ENCODE results near the gene PTPRK.

Gene PTPRK

GRCh38 chr6:128520436-128521281 is at the start of gene PTPRK:
Gene PTPRK (minus strand): TSS chr6:128520599. CDS start chr6:128520358, 241 bp downstream.
- FAIRE-seq, result no peak

- no peak for FAIRE-seq
These were observed 46.6 kb upstream of the PTPRK start for GRCh38 chr6:128567029-128567428.

GRCh38 chr6:128560966-128561365 is 40.6 kb upstream of the PTPRK start:
- no peak for FAIRE-seq

- FAIRE-seq, result no peak
These were observed 38.5 kb upstream of the PTPRK start for GRCh38 chr6:128558924-128559323.

GRCh38 chr6:128558021-128558420 is 37.6 kb upstream of the PTPRK start:
- no peak for FAIRE-seq

- FAIRE-seq, result no peak
These were observed 36.7 kb upstream of the PTPRK start for GRCh38 chr6:128557081-128557480.

- no peak for FAIRE-seq
These were observed 33.9 kb upstream of the PTPRK start for GRCh38 chr6:128554302-128554701.

- FAIRE-seq, result no peak
These were observed 20.9 kb upstream of the PTPRK start for GRCh38 chr6:128541261-128541660.

- no peak for FAIRE-seq
These were observed 18.4 kb upstream of the PTPRK start for GRCh38 chr6:128538763-128539162.

- no peak for FAIRE-seq
These were observed 12.4 kb upstream of the PTPRK start for GRCh38 chr6:128532827-128533226.

GRCh38 chr6:128532136-128532535 is 11.7 kb upstream of the PTPRK start:
- no peak for FAIRE-seq

GRCh38 chr6:128531696-128532095 is 11.3 kb upstream of the PTPRK start:
- no peak for FAIRE-seq

GRCh38 chr6:128528241-128528640 is 7.8 kb upstream of the PTPRK start:
- no peak for FAIRE-seq

GRCh38 chr6:128527375-128527774 is 7.0 kb upstream of the PTPRK start:
- no peak for FAIRE-seq

- no peak for FAIRE-seq
These were observed 5.9 kb upstream of the PTPRK start for GRCh38 chr6:128526152-128526914.

GRCh38 chr6:128525406-128525805 is 5.0 kb upstream of the PTPRK start:
- no peak for FAIRE-seq

- no peak for FAIRE-seq
These were observed 858 bp upstream of the PTPRK start for GRCh38 chr6:128521282-128521632.

- FAIRE-seq, result no peak
These were observed 416 bp downstream of the PTPRK start for GRCh38 chr6:128519931-128520435.

GRCh38 chr6:128519132-128519930 is 1.1 kb downstream of the PTPRK start:
- FAIRE-seq, result no peak

GRCh38 chr6:128518434-128519131 is 1.8 kb downstream of the PTPRK start:
- FAIRE-seq, result no peak

GRCh38 chr6:128517124-128517523 is 3.3 kb downstream of the PTPRK start:
- FAIRE-seq, result no peak

- no peak for FAIRE-seq
These were observed 3.9 kb downstream of the PTPRK start for GRCh38 chr6:128516514-128516898.
